PFSK-1 (cell line): ENCODE results near the gene AXDND1.

ENCODE experiments used
- POLR2AphosphoS5 ChIP-seq: IDR thresholded peaks from 2 replicates; pipeline ENCODE4 v1.6.1; 2012; ENCODE audit warnings: low read depth, mild to moderate bottlenecking, control low read depth, low read length, moderate library complexity
- REST ChIP-seq, 2 experiments: IDR thresholded peaks; 2 replicates each; pipeline versions ENCODE4 v1.6.1 to v1.8.0; 2011 to 2012; ENCODE audit warnings: low read depth in 2 of 2, low read length in 2 of 2, control low read depth in 1 of 2, inconsistent platforms in 1 of 2, mild to moderate bottlenecking in 1 of 2, moderate library complexity in 1 of 2; ENCODE audit not compliant: insufficient read depth in 1 of 2

- TF ChIP-seq REST (IDR thresholded peaks at IDR 0.05; ENCODE audit: insufficient read depth in 1 of 2, low read depth in 2 of 2, low read length in 2 of 2) (no peak), POLR2AphosphoS5 (no peak)
Measured at GRCh38 chr1:179393721-179394120, 27.9 kb downstream of the AXDND1 start.
